BLaER1 treated with 17β-estradiol and CSF1 and Interleukin-3, amounts not matched to agents 10 nM and 100 nM (cell line): ENCODE data around the gene CPEB4.

Experiments used
- H3K27ac ChIP-seq, 11 experiments: shearing (Covaris generic); formaldehyde crosslinking; 2 replicates each; pipeline ENCODE4 v1.8.1; 2022
- H3K27me3 ChIP-seq, 11 experiments: shearing (Covaris generic); formaldehyde crosslinking; 2 replicates each; pipeline ENCODE4 v1.8.1; 2022
- H3K36me3 ChIP-seq, 11 experiments: shearing (Covaris generic); formaldehyde crosslinking; 2 replicates each; pipeline ENCODE4 v1.8.1; 2022
- H3K4me1 ChIP-seq, 10 experiments: shearing (Covaris generic); formaldehyde crosslinking; 2 replicates each; pipeline ENCODE4 v1.8.1; 2022
- H3K4me2 ChIP-seq, 11 experiments: shearing (Covaris generic); formaldehyde crosslinking; 2 replicates each; pipeline ENCODE4 v1.8.1; 2022
- H3K4me3 ChIP-seq, 10 experiments: shearing (Covaris generic); formaldehyde crosslinking; 2 replicates each; pipeline ENCODE4 v1.8.1; 2022
- H3K9ac ChIP-seq, 11 experiments: shearing (Covaris generic); formaldehyde crosslinking; 2 replicates each; pipeline ENCODE4 v1.8.1; 2022
- H3K9me3 ChIP-seq, 11 experiments: shearing (Covaris generic); formaldehyde crosslinking; replicated peaks in 1 of 11; 2 replicates each; pipeline ENCODE4 v1.8.1; 2022
- H4K20me1 ChIP-seq, 11 experiments: shearing (Covaris generic); formaldehyde crosslinking; 2 replicates each; pipeline ENCODE4 v1.8.1; 2022
- Cebpa-rat ChIP-seq, 11 experiments: shearing (Covaris generic); IDR thresholded peaks; 2 replicates each; pipeline ENCODE4 v1.8.1; 2022

The CPEB4 gene

DNA sequence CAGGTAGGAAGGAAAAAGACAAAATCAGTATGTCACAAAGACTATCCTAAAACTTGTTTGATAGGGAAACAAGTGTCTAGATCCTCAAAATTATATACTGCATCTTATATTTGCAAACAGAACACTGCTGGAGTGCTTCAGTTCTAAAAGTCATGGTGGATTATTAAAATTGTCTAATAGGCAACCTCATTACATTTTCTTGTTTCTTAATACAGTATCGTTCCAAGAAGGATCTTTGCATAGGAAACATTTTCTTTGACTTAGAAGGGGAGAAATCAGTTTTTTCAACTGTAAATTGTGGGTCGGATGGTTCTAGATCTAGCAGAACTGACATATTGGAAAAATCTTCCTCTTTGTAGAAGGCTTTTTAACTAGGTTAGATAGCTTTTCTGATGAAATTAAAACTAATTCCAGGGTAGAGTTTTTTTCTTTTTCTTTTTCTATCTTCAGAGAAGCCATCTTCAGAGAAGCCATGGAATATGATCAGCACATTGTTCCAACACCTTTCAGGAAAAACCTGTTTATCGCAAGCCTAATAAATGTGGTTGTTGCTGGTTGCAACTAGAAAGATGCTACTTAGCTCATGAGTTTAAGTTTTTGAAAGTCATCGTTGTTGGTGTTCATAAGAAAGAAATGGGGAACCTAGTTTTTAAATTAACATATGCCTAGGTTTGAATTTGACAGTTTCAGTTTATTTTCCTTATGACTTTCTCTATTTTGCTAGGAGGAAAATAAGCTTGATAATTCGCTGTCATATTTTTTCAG lies 7.4 kb downstream of the CPEB4 start:
- Histone ChIP-seq H3K4me1 (peaks cover 0 to 49% (median 8%) of the 10 kb centered on the region in 10 experiments; a peak in 13 of 20 replicates), H3K9ac (no peak overlapping the region), H3K9me3 (no peaks in the 10 kb centered on the region), H4K20me1 (peaks cover 0 to 100% (median 7%) of the 10 kb centered on the region in 11 experiments; a peak in 13 of 22 replicates), H3K4me3 (no peak overlapping the region), H3K27me3 (peaks cover 0 to 15% (median 7%) of the 10 kb centered on the region in 11 experiments; a peak in 17 of 22 replicates), H3K27ac (no peak overlapping the region), H3K36me3 (peaks cover 0 to 40% (median 0%) of the 10 kb centered on the region in 11 experiments; a peak in 5 of 22 replicates), H3K4me2 (peak overlapping the region in 3 of 11 experiments; percentile 18 to 96 (median 95); a peak in 5 of 22 replicates)
- TF ChIP-seq Cebpa-rat (IDR thresholded peaks at IDR 0.05) = no peak

- H3K27ac ChIP-seq = no peak overlapping the region
- TF ChIP-seq Cebpa-rat (IDR thresholded peaks at IDR 0.05) = no peak
- H4K20me1 ChIP-seq = peaks cover 0 to 100% (median 3%) of the 10 kb centered on the region in 11 experiments; a peak in 8 of 22 replicates
- no peak overlapping the region; a peak in 2 of 22 replicates for H3K4me2 ChIP-seq
- no peaks in the 10 kb centered on the region for H3K9me3 ChIP-seq
- peaks cover 0 to 6% (median 0%) of the 10 kb centered on the region in 11 experiments; a peak in 3 of 22 replicates for H3K27me3 ChIP-seq
- H3K4me3 ChIP-seq = no peak overlapping the region
- peaks cover 0 to 52% (median 2%) of the 10 kb centered on the region in 10 experiments; a peak in 10 of 20 replicates for H3K4me1 ChIP-seq
- peaks cover 0 to 46% (median 0%) of the 10 kb centered on the region in 11 experiments; a peak in 5 of 22 replicates for H3K36me3 ChIP-seq
- H3K9ac ChIP-seq = no peak overlapping the region
These were observed 8.5 kb downstream of the CPEB4 start for GRCh38 chr5:173896631-173897030.

DNA sequence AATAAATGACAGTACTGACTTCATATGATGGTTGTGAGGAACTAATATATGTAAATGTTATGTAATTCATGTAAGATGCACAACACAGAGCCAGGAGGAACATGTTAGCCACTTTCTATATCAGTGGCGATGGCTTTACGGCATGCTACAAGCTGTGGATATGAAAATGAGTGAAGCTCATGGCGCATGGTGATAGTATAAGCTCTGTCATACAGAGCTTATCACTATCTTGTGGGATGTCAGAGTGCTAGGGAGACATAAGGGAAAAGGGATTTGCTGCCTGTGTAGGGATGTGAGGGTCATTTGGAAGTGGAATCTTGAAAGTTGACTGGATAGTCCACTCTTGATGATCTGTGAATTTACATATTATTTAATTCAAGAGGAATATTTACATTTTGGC lies 13.6 kb downstream of the CPEB4 start:
- Histone ChIP-seq H3K4me3 (no peak overlapping the region), H4K20me1 (peaks cover 0 to 100% (median 0%) of the 10 kb centered on the region in 11 experiments; a peak in 6 of 22 replicates), H3K9ac (no peak overlapping the region), H3K4me1 (peaks cover 0 to 21% (median 0%) of the 10 kb centered on the region in 10 experiments; a peak in 5 of 20 replicates), H3K4me2 (peak overlapping the region in 1 of 11 experiments; percentile 28; a peak in 1 of 22 replicates), H3K36me3 (peaks cover 0 to 65% (median 0%) of the 10 kb centered on the region in 11 experiments; a peak in 4 of 22 replicates), H3K9me3 (no peaks in the 10 kb centered on the region), H3K27ac (no peak overlapping the region), H3K27me3 (no peaks in the 10 kb centered on the region)
- TF ChIP-seq Cebpa-rat (IDR thresholded peaks at IDR 0.05) = no peak

DNA sequence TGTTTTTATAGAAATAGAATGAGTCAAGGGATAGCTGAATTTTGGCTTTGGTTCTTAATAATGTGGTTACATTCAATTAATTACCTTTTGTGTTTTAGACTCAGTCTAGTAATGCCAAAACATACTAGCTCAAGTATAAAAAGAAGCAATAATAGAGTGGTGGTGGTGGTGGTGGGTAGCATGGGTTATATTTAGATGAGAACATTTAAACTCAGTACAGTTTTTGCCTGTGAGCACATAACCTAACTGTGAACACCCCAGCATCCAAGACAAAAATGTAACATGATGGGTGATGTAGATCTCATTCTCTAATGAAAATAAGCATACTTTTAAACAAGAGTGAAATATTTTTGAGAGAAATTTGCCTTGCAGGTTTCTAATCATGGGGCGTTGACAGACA lies 14.2 kb downstream of the CPEB4 start:
- Histone ChIP-seq H3K36me3 (peaks cover 0 to 64% (median 0%) of the 10 kb centered on the region in 11 experiments; a peak in 4 of 22 replicates), H3K27ac (no peak overlapping the region), H3K4me3 (no peak overlapping the region), H3K9me3 (no peaks in the 10 kb centered on the region), H4K20me1 (peaks cover 0 to 100% (median 0%) of the 10 kb centered on the region in 11 experiments; a peak in 6 of 22 replicates), H3K27me3 (no peaks in the 10 kb centered on the region), H3K4me2 (no peak overlapping the region), H3K9ac (no peak overlapping the region), H3K4me1 (peaks cover 0 to 27% (median 1%) of the 10 kb centered on the region in 10 experiments; a peak in 11 of 20 replicates)
- no peak for TF ChIP-seq Cebpa-rat (IDR thresholded peaks at IDR 0.05)

DNA sequence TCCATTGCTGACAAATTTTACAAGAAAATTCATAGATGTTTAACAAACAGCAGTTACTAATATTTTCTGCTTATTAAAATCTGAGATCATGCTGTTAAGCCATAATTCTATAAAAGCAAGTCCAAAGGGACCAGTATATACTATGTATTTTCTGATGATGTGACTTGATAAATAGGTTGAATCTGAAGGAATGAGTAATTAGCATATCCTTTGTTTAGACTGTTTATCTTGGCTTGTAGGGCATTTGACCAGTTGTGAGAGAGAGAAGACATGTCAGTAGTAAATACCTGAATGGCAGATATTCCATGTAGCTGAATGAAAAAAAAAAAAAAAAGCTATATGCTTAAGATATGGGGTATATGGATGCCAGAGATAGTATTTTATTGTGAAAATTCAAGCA lies 14.6 kb downstream of the CPEB4 start:
- Histone ChIP-seq H3K27ac (no peak overlapping the region), H3K4me2 (no peak overlapping the region), H3K4me3 (no peak overlapping the region), H3K9me3 (no peaks in the 10 kb centered on the region), H3K27me3 (no peaks in the 10 kb centered on the region), H4K20me1 (peaks cover 0 to 100% (median 0%) of the 10 kb centered on the region in 11 experiments; a peak in 6 of 22 replicates), H3K36me3 (peaks cover 0 to 64% (median 0%) of the 10 kb centered on the region in 11 experiments; a peak in 4 of 22 replicates), H3K9ac (no peak overlapping the region), H3K4me1 (peaks cover 3 to 31% (median 5%) of the 10 kb centered on the region in 10 experiments)
- no peak for TF ChIP-seq Cebpa-rat (IDR thresholded peaks at IDR 0.05)

DNA sequence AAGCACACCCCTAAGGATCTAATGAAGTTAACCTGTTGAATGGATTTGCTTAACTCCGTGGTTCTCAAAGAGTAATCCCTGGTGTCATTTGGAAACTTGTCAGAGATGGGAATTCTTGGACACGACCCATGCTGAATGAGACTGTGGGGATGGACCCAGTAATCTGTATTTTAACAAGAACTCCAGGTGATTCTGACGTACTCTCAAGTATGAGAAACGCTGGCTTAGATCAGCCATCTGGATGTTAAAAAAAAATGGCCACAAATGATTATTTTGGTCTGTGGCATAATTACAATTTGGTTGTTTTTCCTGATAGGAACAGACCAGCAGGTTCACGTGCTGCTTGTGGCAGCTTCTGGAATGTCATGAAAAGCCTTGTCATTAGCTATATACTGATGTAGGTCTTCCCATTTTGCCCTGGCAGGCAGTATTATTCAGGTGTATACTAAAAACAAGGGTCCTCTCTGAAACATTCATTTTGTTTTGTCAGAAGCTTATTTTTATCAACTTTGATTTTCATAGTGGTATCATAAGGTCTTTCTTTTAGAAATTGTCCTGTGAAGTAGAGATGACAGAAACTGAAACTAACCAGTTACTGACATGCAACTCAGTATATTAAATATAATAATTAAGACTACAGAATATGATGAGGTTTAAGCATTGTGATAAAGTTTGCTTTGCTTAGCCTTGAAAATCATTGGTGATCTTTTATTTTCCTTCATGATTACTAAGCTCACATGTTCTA lies 15.4 kb downstream of the CPEB4 start:
- H3K4me1 ChIP-seq = peaks cover 10 to 40% (median 13%) of the 10 kb centered on the region in 10 experiments
- H4K20me1 ChIP-seq = peaks cover 0 to 100% (median 0%) of the 10 kb centered on the region in 11 experiments; a peak in 6 of 22 replicates
- peak overlapping the region in 1 of 11 experiments; percentile 27; a peak in 1 of 22 replicates for H3K4me2 ChIP-seq
- H3K27ac ChIP-seq = no peak overlapping the region
- H3K9ac ChIP-seq = no peak overlapping the region
- H3K4me3 ChIP-seq = no peak overlapping the region
- no peaks in the 10 kb centered on the region for H3K27me3 ChIP-seq
- no peak for TF ChIP-seq Cebpa-rat (IDR thresholded peaks at IDR 0.05)
- peaks cover 0 to 59% (median 0%) of the 10 kb centered on the region in 11 experiments; a peak in 4 of 22 replicates for H3K36me3 ChIP-seq
- no peaks in the 10 kb centered on the region for H3K9me3 ChIP-seq

DNA sequence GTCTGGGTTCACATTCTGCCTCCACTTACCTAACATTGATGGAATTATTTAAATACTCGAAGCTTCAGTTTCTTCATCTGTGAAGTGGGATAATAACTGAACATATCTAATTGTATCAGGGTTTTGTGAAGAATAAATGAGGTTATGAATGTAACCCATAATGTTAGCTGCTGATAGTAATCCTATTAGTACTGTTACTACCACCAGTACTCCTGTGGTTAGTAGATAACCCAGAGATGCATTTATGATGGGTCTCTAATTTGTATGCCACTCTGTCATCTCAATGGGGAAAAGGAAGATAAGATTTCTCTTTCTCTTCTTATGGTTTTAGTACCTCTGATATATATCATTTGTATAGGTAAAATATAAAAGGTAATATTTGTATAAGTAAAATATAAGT lies 16.0 kb downstream of the CPEB4 start:
- H3K4me1 ChIP-seq = peaks cover 10 to 45% (median 16%) of the 10 kb centered on the region in 10 experiments
- peaks cover 0 to 100% (median 0%) of the 10 kb centered on the region in 11 experiments; a peak in 6 of 22 replicates for H4K20me1 ChIP-seq
- no peak overlapping the region for H3K27ac ChIP-seq
- no peak overlapping the region for H3K9ac ChIP-seq
- no peak for TF ChIP-seq Cebpa-rat (IDR thresholded peaks at IDR 0.05)
- H3K36me3 ChIP-seq = peaks cover 0 to 53% (median 0%) of the 10 kb centered on the region in 11 experiments; a peak in 4 of 22 replicates
- no peaks in the 10 kb centered on the region for H3K27me3 ChIP-seq
- H3K4me2 ChIP-seq = no peak overlapping the region
- H3K4me3 ChIP-seq = no peak overlapping the region
- no peaks in the 10 kb centered on the region for H3K9me3 ChIP-seq

DNA sequence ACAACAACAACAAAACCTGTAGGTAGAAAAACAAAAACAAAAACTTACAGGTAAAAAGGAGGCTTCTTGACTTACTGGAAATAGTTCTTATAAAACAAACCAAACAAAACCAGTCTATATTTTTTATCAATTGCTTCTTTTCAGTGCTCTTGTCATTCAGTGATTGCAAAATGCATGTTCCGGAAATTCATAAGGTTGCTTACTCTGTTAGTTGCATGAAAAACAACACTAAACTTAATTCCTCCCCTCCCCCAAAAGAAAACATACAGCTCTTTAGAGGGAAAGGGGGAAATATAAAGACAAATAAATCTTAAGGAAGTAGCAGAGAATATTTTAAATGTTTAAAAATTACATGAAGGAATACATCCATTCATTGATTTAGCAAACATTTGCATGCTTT lies 19.1 kb downstream of the CPEB4 start:
- H3K27ac ChIP-seq = no peak overlapping the region; a peak in 1 of 22 replicates
- H3K9me3 ChIP-seq = no peaks in the 10 kb centered on the region
- peaks cover 0 to 49% (median 0%) of the 10 kb centered on the region in 11 experiments; a peak in 7 of 22 replicates for H3K36me3 ChIP-seq
- no peaks in the 10 kb centered on the region for H3K27me3 ChIP-seq
- no peak overlapping the region for H3K4me3 ChIP-seq
- peaks cover 10 to 53% (median 19%) of the 10 kb centered on the region in 10 experiments for H3K4me1 ChIP-seq
- TF ChIP-seq Cebpa-rat (IDR thresholded peaks at IDR 0.05) = no peak
- peaks cover 0 to 94% (median 0%) of the 10 kb centered on the region in 11 experiments; a peak in 6 of 22 replicates for H4K20me1 ChIP-seq
- no peak overlapping the region for H3K9ac ChIP-seq
- peak overlapping the region in 9 of 11 experiments; percentile 30 to 84 (median 44); a peak in 17 of 22 replicates for H3K4me2 ChIP-seq
